ENCODE measurements around the gene MUL1.
A peak's percentile ranks its signal among the peaks of the same experiment; 100 is the strongest.
"Not testable (repeated sequence)": the region's sequence is repeated elsewhere in the genome, so short reads cannot be mapped to it uniquely, and the experiment has no call there.

Gene MUL1

DNA sequence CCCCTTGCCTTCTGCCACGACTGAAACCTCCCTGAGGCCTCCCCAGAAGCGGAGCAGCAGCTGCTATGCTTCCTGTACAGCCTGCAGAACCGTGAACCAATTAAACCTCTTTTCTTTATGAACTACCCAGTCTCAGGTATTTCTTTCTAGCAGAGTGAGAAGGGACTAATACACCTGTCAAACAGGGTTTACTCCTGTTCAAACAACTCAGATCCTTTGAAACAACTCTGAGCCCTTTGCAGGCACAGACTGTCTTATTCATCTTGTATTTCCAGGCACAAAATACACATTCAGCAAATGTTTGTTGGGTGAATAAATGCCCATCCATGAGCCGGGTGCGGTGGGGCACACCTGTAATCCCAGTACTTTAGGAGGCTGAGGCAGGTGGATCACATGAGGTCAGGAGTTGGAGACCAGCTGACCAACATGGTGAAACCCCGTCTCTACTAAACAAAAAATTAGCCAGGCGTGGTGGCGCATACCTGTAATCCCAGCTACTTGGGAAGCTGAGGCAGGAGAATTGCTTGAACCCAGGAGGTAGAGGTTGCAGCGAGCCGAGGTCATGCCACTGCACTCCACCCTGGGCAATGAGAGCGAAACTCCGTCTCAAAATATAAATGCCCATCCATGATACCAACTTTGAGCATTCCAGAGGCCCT is 11.1 kb downstream of the MUL1 start:
- Mint-ChIP-seq H3K27ac (peak overlapping the region; percentile 71), H3K36me3 (ENCODE audit: low read depth) (peaks cover 12% of the 10 kb centered on the region)
- H3K9me3 Mint-ChIP-seq, H3K4me3 Mint-ChIP-seq, H3K4me1 Mint-ChIP-seq, DNase-seq, H3K27me3 Mint-ChIP-seq, ATAC-seq: not testable (repeated sequence)

- peaks cover 12% of the 10 kb centered on the region for H3K36me3 Mint-ChIP-seq (ENCODE audit: low read depth)
- DNase-seq (no peak), ATAC-seq (peak; percentile 73)
- H3K27ac Mint-ChIP-seq = peak overlapping the region; percentile 71
- no peaks in the 10 kb centered on the region for H3K9me3 Mint-ChIP-seq
- H3K27me3 Mint-ChIP-seq = peaks cover 2% of the 10 kb centered on the region
- H3K4me1 Mint-ChIP-seq = no peaks in the 10 kb centered on the region
- H3K4me3 Mint-ChIP-seq = no peak overlapping the region
Measured at GRCh38 chr1:20496241-20496661, 11.7 kb downstream of the MUL1 start.

- Mint-ChIP-seq H3K9me3 (no peaks in the 10 kb centered on the region), H3K27me3 (peaks cover 5% of the 10 kb centered on the region), H3K36me3 (ENCODE audit: low read depth) (peaks cover 8% of the 10 kb centered on the region), H3K4me1 (no peaks in the 10 kb centered on the region), H3K27ac (peak overlapping the region; percentile 59), H3K4me3 (no peak overlapping the region)
- DNase-seq (no peak), ATAC-seq (no peak)
Measured at GRCh38 chr1:20495661-20496060, 12.3 kb downstream of the MUL1 start.

- Mint-ChIP-seq H3K27ac (no peak overlapping the region), H3K36me3 (ENCODE audit: low read depth) (peaks cover 4% of the 10 kb centered on the region), H3K27me3 (peaks cover 5% of the 10 kb centered on the region), H3K9me3 (no peaks in the 10 kb centered on the region), H3K4me3 (no peak overlapping the region), H3K4me1 (no peaks in the 10 kb centered on the region)
- peak; percentile 26 for ATAC-seq
- DNase-seq = no peak
Measured at GRCh38 chr1:20494609-20495311, 13.2 kb downstream of the MUL1 start.

DNA sequence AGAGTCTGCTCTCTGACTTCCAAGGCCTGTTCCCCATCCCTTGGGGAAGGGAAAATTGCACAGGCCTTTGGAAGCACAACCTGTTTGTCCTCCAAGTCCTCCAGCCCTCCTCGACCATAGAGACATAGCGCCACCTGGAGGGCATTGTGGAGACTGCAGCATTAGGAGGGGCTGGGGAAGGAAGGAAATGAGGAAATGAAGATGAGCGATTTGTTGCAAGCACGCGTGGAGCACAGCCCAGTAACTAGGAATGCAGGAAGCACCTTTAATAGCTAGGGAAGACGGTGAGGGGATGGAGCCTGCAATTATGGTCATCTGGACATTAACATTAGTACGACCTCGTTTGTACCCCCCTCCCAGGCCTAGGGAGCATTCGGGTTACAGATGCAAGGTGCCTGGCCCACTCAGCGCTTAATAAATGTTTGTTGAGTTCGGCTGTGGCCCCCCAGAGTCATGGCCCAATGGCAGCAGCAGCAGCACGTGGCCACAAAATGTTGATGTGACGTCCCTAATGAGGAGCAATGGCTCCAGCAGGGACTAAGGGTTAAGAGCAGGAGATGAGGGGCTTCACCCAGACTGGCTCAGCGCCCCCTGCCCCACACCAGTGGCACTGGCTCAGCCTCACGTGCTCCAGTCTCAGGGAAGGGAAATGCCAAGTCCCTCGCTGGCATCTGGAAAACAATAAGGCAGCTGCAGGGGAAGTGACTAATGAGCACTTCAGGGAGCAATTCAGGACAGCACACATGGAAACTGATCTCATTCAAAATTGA is 13.9 kb downstream of the MUL1 start:
- Mint-ChIP-seq H3K9me3 (no peaks in the 10 kb centered on the region), H3K27ac (no peak overlapping the region), H3K36me3 (ENCODE audit: low read depth) (peaks cover 4% of the 10 kb centered on the region), H3K4me1 (no peaks in the 10 kb centered on the region), H3K27me3 (peaks cover 5% of the 10 kb centered on the region), H3K4me3 (no peak overlapping the region)
- ATAC-seq = peak; percentile 43
- peak; percentile 84 for DNase-seq

- no peak for DNase-seq
- Mint-ChIP-seq H3K36me3 (ENCODE audit: low read depth) (no peaks in the 10 kb centered on the region), H3K27me3 (peaks cover 9% of the 10 kb centered on the region), H3K9me3 (no peaks in the 10 kb centered on the region), H3K4me3 (no peak overlapping the region), H3K27ac (no peak overlapping the region), H3K4me1 (no peaks in the 10 kb centered on the region)
- ATAC-seq = no peak
Measured at GRCh38 chr1:20493309-20493708, 14.6 kb downstream of the MUL1 start.

GRCh38 chr1:20492751-20493150 is 15.2 kb downstream of the MUL1 start:
- no peak overlapping the region for H3K27ac Mint-ChIP-seq
- H3K36me3 Mint-ChIP-seq (ENCODE audit: low read depth) = no peaks in the 10 kb centered on the region
- no peaks in the 10 kb centered on the region for H3K4me1 Mint-ChIP-seq
- DNase-seq (no peak), ATAC-seq (no peak)
- peaks cover 14% of the 10 kb centered on the region for H3K27me3 Mint-ChIP-seq
- no peak overlapping the region for H3K4me3 Mint-ChIP-seq
- H3K9me3 Mint-ChIP-seq = no peaks in the 10 kb centered on the region

- no peak overlapping the region for H3K4me3 Mint-ChIP-seq
- ATAC-seq (no peak), DNase-seq (no peak)
- H3K4me1 Mint-ChIP-seq = peaks cover 3% of the 10 kb centered on the region
- no peaks in the 10 kb centered on the region for H3K36me3 Mint-ChIP-seq (ENCODE audit: low read depth)
- no peaks in the 10 kb centered on the region for H3K9me3 Mint-ChIP-seq
- H3K27ac Mint-ChIP-seq = no peak overlapping the region
- peaks cover 23% of the 10 kb centered on the region for H3K27me3 Mint-ChIP-seq
Measured at GRCh38 chr1:20491866-20492265, 16.1 kb downstream of the MUL1 start.

- peaks cover 24% of the 10 kb centered on the region for H3K27me3 Mint-ChIP-seq
- DNase-seq (no peak), ATAC-seq (no peak)
- H3K9me3 Mint-ChIP-seq = no peaks in the 10 kb centered on the region
- no peak overlapping the region for H3K27ac Mint-ChIP-seq
- H3K4me3 Mint-ChIP-seq = no peak overlapping the region
- H3K36me3 Mint-ChIP-seq (ENCODE audit: low read depth) = no peaks in the 10 kb centered on the region
- peaks cover 3% of the 10 kb centered on the region for H3K4me1 Mint-ChIP-seq
Measured at GRCh38 chr1:20491178-20491577, 16.8 kb downstream of the MUL1 start.

GRCh38 chr1:20487236-20487590 is 20.7 kb downstream of the MUL1 start:
- H3K4me3 Mint-ChIP-seq = peak overlapping the region; percentile 29
- H3K36me3 Mint-ChIP-seq (ENCODE audit: low read depth) = no peaks in the 10 kb centered on the region
- H3K27me3 Mint-ChIP-seq = peaks cover 48% of the 10 kb centered on the region
- H3K9me3 Mint-ChIP-seq = no peaks in the 10 kb centered on the region
- DNase-seq = no peak
- H3K4me1 Mint-ChIP-seq = peaks cover 19% of the 10 kb centered on the region
- no peak for ATAC-seq
- H3K27ac Mint-ChIP-seq = no peak overlapping the region

GRCh38 chr1:20486457-20487235 is 21.3 kb downstream of the MUL1 start:
- Mint-ChIP-seq H3K36me3 (ENCODE audit: low read depth) (no peaks in the 10 kb centered on the region), H3K27me3 (peaks cover 54% of the 10 kb centered on the region), H3K4me3 (peak overlapping the region; percentile 29), H3K27ac (no peak overlapping the region), H3K9me3 (no peaks in the 10 kb centered on the region), H3K4me1 (peaks cover 19% of the 10 kb centered on the region)
- DNase-seq (no peak), ATAC-seq (no peak)

DNA sequence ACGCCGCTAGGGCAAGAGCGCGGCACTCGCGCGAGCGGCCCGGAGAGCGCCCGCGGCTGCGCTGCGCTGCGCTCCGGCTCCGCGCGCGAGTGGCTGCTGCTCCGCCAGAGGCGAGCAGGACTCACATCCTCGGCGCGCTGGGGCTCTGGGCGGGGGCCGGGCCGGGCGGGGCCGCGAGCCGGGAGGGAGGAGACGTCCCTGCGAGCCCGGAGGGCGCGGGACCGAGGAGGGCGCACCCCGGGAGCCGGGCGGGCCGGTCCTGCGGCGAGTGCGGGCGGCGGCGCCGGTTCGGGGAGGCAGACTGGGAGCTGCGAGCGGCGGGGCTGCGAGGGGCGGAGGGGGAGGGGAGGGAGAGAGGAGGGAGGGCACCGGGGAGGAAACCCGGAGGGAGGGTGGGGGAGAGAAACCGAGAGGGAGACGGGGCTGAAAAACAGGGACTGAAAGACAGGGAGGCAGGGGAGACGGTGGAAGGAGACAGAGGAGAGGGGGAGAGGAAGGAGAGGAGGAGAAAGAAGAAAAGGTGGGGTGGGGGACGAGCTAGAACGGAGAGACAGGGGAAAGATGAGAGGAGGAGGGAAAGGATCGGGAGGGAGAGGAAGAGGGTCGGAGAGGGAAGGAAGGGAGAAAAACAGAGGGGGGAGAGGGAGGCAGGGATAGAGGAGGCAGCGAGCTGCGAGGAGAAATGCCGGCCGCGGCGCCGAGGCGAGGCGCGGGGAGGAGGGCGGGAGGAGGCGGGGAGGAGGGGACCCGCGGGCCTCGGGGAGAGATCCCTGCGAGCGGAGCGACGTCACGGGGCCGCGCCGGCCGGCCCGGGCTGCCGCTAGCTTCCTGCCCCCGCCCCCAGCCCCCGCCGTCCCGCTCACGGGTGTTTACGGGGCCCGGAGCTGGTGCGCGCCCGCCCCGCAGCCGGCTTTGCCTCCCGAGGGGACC is 22.2 kb downstream of the MUL1 start, which contains the start of gene CAMK2N1:
TSS of gene CAMK2N1 (minus strand) at position 684 of the 930 bp plus-strand sequence. CDS start 831 bp downstream, outside the sequence.
- Mint-ChIP-seq H3K9me3 (no peaks in the 10 kb centered on the region), H3K27ac (no peak within 1 kb of the TSS), H3K36me3 (ENCODE audit: low read depth) (no peaks in the 10 kb centered on the region), H3K4me3 (peak within 1 kb of the TSS; percentile 72), H3K4me1 (peaks cover 19% of the 10 kb centered on the region), H3K27me3 (peaks cover 51% of the 10 kb centered on the region)
- DNase-seq = peak; percentile 60
- ATAC-seq = peak; percentile 49
